Superior temporal gyrus (tissue), 1 donor: ENCODE results near the gene QRSL1.
"Not testable (repeated sequence)": the region's sequence is repeated elsewhere in the genome, so short reads cannot be mapped to it uniquely, and the experiment has no call there.

Experiments used
- DNase-seq: peaks from one replicate; pipeline ENCODE4 v3.0.0-alpha.2; 2016; ENCODE audit errors: extremely low spot score

QRSL1 gene

GRCh38 chr6:106629103-106629858, at the start of gene QRSL1, which contains the start of gene RTN4IP1:
QRSL1 (plus strand) TSS chr6:106629578; CDS start chr6:106629682, 104 bp downstream.
RTN4IP1 (minus strand) TSS chr6:106629498; CDS start chr6:106629021, 477 bp downstream.
- DNase-seq: peak; percentile 99

- no peak for DNase-seq
Observed at GRCh38 chr6:106581468-106581867, 47.9 kb upstream of the QRSL1 start.

- DNase-seq: no peak
Observed at GRCh38 chr6:106586815-106587415, 42.5 kb upstream of the QRSL1 start.

GRCh38 chr6:106588937-106589336, 40.4 kb upstream of the QRSL1 start:
- not testable (repeated sequence) for DNase-seq

GRCh38 chr6:106591111-106591825, 38.1 kb upstream of the QRSL1 start:
- DNase-seq: no peak

- DNase-seq: no peak
Observed at GRCh38 chr6:106599440-106599839, 29.9 kb upstream of the QRSL1 start.

GRCh38 chr6:106600329-106600728, 29.0 kb upstream of the QRSL1 start:
- DNase-seq: no peak

- no peak for DNase-seq
Observed at GRCh38 chr6:106608080-106608668, 21.2 kb upstream of the QRSL1 start.

GRCh38 chr6:106609699-106610098, 19.7 kb upstream of the QRSL1 start:
- no peak for DNase-seq

GRCh38 chr6:106611030-106611429, 18.3 kb upstream of the QRSL1 start:
- no peak for DNase-seq

- no peak for DNase-seq
Observed at GRCh38 chr6:106612671-106613416, 16.5 kb upstream of the QRSL1 start.

- DNase-seq: no peak
Observed at GRCh38 chr6:106613590-106613989, 15.8 kb upstream of the QRSL1 start.

- no peak for DNase-seq
Observed at GRCh38 chr6:106614166-106614565, 15.2 kb upstream of the QRSL1 start.

- no peak for DNase-seq
Observed at GRCh38 chr6:106614592-106615257, 14.7 kb upstream of the QRSL1 start.

- no peak for DNase-seq
Observed at GRCh38 chr6:106617302-106617701, 12.1 kb upstream of the QRSL1 start.

- no peak for DNase-seq
Observed at GRCh38 chr6:106617857-106618256, 11.5 kb upstream of the QRSL1 start.

- DNase-seq: no peak
Observed at GRCh38 chr6:106618324-106618723, 11.1 kb upstream of the QRSL1 start.

- DNase-seq: no peak
Observed at GRCh38 chr6:106619223-106619622, 10.2 kb upstream of the QRSL1 start.

- DNase-seq: no peak
Observed at GRCh38 chr6:106620931-106621672, 8.3 kb upstream of the QRSL1 start.

- no peak for DNase-seq
Observed at GRCh38 chr6:106622412-106622811, 7.0 kb upstream of the QRSL1 start.
